H54 (cell line): Measurements from ENCODE around the gene CELF6.

Experiments
- DNase-seq: peaks from one replicate; pipeline ENCODE4 v3.0.0; 2011; ENCODE audit warnings: low spot score, mixed read lengths; ENCODE audit not compliant: insufficient read length
- FAIRE-seq: peaks from 3 replicates; lab custom pipeline; 2011; peaks lifted over from hg19 to GRCh38; lab: Jason Lieb, UNC
- POLR2A ChIP-seq: IDR thresholded peaks from 2 replicates; pipeline ENCODE4 v1.6.1; 2011; ENCODE audit warnings: low read depth, mild to moderate bottlenecking, low read length

CELF6 gene

DNA sequence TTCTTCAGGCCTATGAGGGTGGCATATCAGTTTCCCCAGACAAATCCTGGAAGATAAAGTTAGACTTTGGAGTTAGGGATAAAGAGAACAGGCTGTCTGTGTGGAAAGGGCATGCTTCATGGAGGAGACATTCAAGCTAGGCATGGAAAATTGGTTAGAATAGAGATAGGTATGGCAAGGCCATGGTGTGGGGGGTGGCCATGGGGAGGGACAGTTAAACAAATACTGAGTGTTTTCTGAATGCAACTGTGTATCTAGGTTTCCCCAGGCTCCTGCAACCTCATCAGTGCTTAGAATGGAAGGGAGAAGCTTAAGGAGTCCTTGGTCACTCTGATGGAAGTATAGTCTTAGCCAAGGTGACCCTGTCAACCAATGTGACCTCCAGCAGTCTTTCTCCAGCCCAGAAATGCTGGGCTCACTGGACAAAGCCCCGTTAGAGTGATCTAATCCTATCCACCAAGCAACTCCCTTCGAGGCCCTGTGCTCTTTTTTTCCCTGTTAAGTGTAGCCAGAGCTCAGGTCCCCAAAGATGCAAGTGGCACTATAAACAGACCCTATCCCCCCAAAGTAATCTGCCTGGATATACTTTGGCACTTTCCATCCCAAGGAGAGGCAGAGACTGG, 83.5 kb downstream of the CELF6 start:
- DNase-seq (no peak), FAIRE-seq (no peak)
- no peak for TF ChIP-seq POLR2A

DNA sequence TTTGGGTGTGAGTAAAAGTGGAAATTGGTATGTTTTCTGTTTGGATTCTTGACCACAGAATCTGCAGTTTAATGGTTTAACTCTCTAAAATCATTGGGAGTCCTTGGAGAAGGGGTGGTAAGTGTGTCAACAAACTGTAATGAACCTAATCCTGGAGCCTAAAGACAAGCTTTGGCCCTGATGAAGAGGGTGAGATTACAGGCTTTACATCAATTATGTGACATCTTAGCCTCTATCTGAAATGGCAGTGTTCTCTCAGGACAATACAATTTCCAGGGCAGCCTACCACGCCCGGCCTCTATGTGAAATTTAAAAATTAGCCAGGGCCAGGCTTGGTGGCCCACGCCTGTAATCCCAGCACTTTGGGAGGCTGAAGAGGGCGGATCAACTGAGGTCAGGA, 84.7 kb downstream of the CELF6 start:
- TF ChIP-seq POLR2A, result no peak
- no peak for FAIRE-seq
- no peak for DNase-seq
